AG10803 (cell line): ENCODE data around the gene TENT4A.
A peak's percentile ranks its signal among the peaks of the same experiment; 100 is the strongest.

Source experiments
- DNase-seq: peaks from one replicate; pipeline ENCODE4 v3.0.0; 2010; ENCODE audit warnings: low read depth
- H3K4me3 ChIP-seq: 2 replicates; pipeline ENCODE4 v1.5.1; 2011; ENCODE audit warnings: mild to moderate bottlenecking, low read length, control low read depth
- CTCF ChIP-seq: conservative IDR thresholded peaks from 2 replicates; pipeline ENCODE4 v1.5.1; 2011; ENCODE audit warnings: mild to moderate bottlenecking, low read length, control low read depth, inconsistent platforms

Gene TENT4A

GRCh38 chr5:6717247-6717646 is 4.0 kb downstream of the TENT4A start:
- no peak overlapping the region for H3K4me3 ChIP-seq
- DNase-seq = no peak
- TF ChIP-seq CTCF = no peak

- no peak for TF ChIP-seq CTCF
- DNase-seq = no peak
- no peak overlapping the region for H3K4me3 ChIP-seq
Measured at GRCh38 chr5:6717687-6718086, 4.5 kb downstream of the TENT4A start.

- no peak overlapping the region for H3K4me3 ChIP-seq
- no peak for DNase-seq
- no peak for TF ChIP-seq CTCF
Measured at GRCh38 chr5:6718161-6718681, 5.0 kb downstream of the TENT4A start.

GRCh38 chr5:6718718-6719117 is 5.5 kb downstream of the TENT4A start:
- no peak for DNase-seq
- TF ChIP-seq CTCF = no peak
- no peak overlapping the region for H3K4me3 ChIP-seq

- no peak for DNase-seq
- no peak overlapping the region for H3K4me3 ChIP-seq
- TF ChIP-seq CTCF = no peak
Measured at GRCh38 chr5:6719417-6719816, 6.2 kb downstream of the TENT4A start.

GRCh38 chr5:6719896-6720560 is 6.8 kb downstream of the TENT4A start:
- no peak for TF ChIP-seq CTCF
- DNase-seq = peak; percentile 33
- H3K4me3 ChIP-seq = no peak overlapping the region

- H3K4me3 ChIP-seq = no peak overlapping the region
- no peak for TF ChIP-seq CTCF
- DNase-seq = no peak
Measured at GRCh38 chr5:6720561-6720921, 7.3 kb downstream of the TENT4A start.
